SK-N-DZ (cell line): ENCODE results near the gene MFSD2B.

Source experiments
- DNase-seq: peaks from one replicate; pipeline ENCODE4 v3.0.0-alpha.2; 2015; ENCODE audit warnings: low spot score
- small RNA-seq, 2 experiments: library from RNA; depleted of rRNA; stranded (forward); fragments of <200 nt; gene quantifications; one replicate each; pipeline ENCODE3, GENCODE V24; 2014

The MFSD2B gene

GRCh38 chr2:24050041-24050979 lies 40.4 kb downstream of the MFSD2B start:
- peak; percentile 38 for DNase-seq

GRCh38 chr2:24051833-24052232 lies 41.9 kb downstream of the MFSD2B start:
- DNase-seq: no peak

GRCh38 chr2:24052951-24053350 lies 43.1 kb downstream of the MFSD2B start:
- DNase-seq: no peak

GRCh38 chr2:24054366-24055010 lies 44.6 kb downstream of the MFSD2B start:
- peak; percentile 61 for DNase-seq

GRCh38 chr2:24055750-24056149 lies 45.9 kb downstream of the MFSD2B start:
- no peak for DNase-seq

- DNase-seq: no peak
Measured at GRCh38 chr2:24058564-24059271, 48.8 kb downstream of the MFSD2B start.

- no peak for DNase-seq
Measured at GRCh38 chr2:24065341-24065740, 55.5 kb downstream of the MFSD2B start.

- no peak for DNase-seq
Measured at GRCh38 chr2:24072259-24072658, 62.4 kb downstream of the MFSD2B start.

- DNase-seq: no peak
Measured at GRCh38 chr2:24073816-24074215, 63.9 kb downstream of the MFSD2B start.

GRCh38 chr2:24075259-24075658 lies 65.4 kb downstream of the MFSD2B start:
- no peak for DNase-seq

Small RNAs within 50 kb of the gene (small RNA-seq; reads per million reads assigned to genes)
- gene RN7SL610P (0 reads per million in 2 experiments), gene RNU6-370P (0 reads per million in 2 experiments)
